IMR-90 (cell line): ENCODE results near the gene NDUFS5. TPM values are rescaled to one million over a fixed set of nuclear protein-coding genes. Genes with fewer than 3 reads are reported as not detected.

Source experiments
- ATAC-seq: fragments of 200-7000 bp; cut with Tn5 transposase; 2 replicates; pipeline ENCODE4 v1.9.1; 2020; ENCODE audit warnings: low read depth, mild to moderate bottlenecking, moderate library complexity
- BruUV-seq: library from RNA; stranded (reverse); fragments of 400-500 nt; replicated peaks from 2 replicates; lab custom pipeline; 2021; lab: Mats Ljungman, UMichigan
- CTCF ChIA-PET: fragments of 300-600 bp; formaldehyde crosslinking; extraction: SDS; loops from one replicate; lab custom pipeline; 2021; ENCODE audit warnings: antibody characterized with exemption; lab: Yijun Ruan, JAX
- POLR2A ChIA-PET: fragments of 300-600 bp; sonication (Branson Sonifier 250); formaldehyde crosslinking; loops from one replicate; lab custom pipeline; 2022; ENCODE audit warnings: antibody characterized with exemption; ENCODE audit not compliant: unreplicated experiment; lab: Charles Lee
- DNase-seq: peaks from one replicate; pipeline ENCODE4 v3.0.0; 2013
- H2AFZ ChIP-seq: replicated peaks from 2 replicates; pipeline ENCODE3; 2013; ENCODE audit warnings: low read length, mild to moderate bottlenecking; ENCODE audit not compliant: poor library complexity
- H2AK5ac ChIP-seq: 2 replicates; pipeline ENCODE4 v1.6.1; 2013; ENCODE audit warnings: low read depth, low read length, inconsistent platforms
- H2AK9ac ChIP-seq: replicated peaks from 2 replicates; pipeline ENCODE3; 2013; ENCODE audit warnings: mild to moderate bottlenecking, low read depth, low read length, moderate library complexity; ENCODE audit not compliant: poor library complexity
- H2BK120ac ChIP-seq: 2 replicates; pipeline ENCODE4 v1.6.1; 2013; ENCODE audit warnings: low read depth, low read length, inconsistent platforms
- H2BK15ac ChIP-seq: 3 replicates; pipeline ENCODE4 v1.6.1; 2013; ENCODE audit warnings: low read depth, low read length, inconsistent platforms
- H2BK20ac ChIP-seq: 2 replicates; pipeline ENCODE4 v1.6.1; 2013; ENCODE audit warnings: low read depth, mild to moderate bottlenecking, inconsistent platforms, low read length, moderate library complexity
- H2BK5ac ChIP-seq: 2 replicates; pipeline ENCODE4 v1.6.1; 2013; ENCODE audit warnings: mild to moderate bottlenecking, low read depth, low read length, inconsistent platforms; ENCODE audit not compliant: poor library complexity, severe bottlenecking
- H3K14ac ChIP-seq: replicated peaks from 2 replicates; pipeline ENCODE4 v1.6.1; 2013; ENCODE audit warnings: low read depth, low read length, inconsistent platforms
- H3K18ac ChIP-seq: 2 replicates; pipeline ENCODE4 v1.6.1; 2013; ENCODE audit warnings: low read depth, low read length, control low read depth
- H3K23ac ChIP-seq: 2 replicates; pipeline ENCODE4 v1.6.1; 2013; ENCODE audit warnings: low read depth, low read length, inconsistent platforms
- H3K27ac ChIP-seq: 2 replicates; pipeline ENCODE4 v1.5.1; 2013; ENCODE audit warnings: mild to moderate bottlenecking, control low read depth, low read length; ENCODE audit not compliant: insufficient read depth
- H3K27me3 ChIP-seq: 2 replicates; pipeline ENCODE4 v1.6.1; 2013; ENCODE audit warnings: low read length; ENCODE audit not compliant: control insufficient read depth, insufficient read depth
- H3K36me3 ChIP-seq: 2 replicates; pipeline ENCODE4 v1.6.1; 2013; ENCODE audit warnings: low read length, mixed read lengths; ENCODE audit not compliant: control insufficient read depth, insufficient read depth
- H3K4ac ChIP-seq: 2 replicates; pipeline ENCODE4 v1.6.1; 2013; ENCODE audit warnings: low read depth, low read length, inconsistent platforms
- H3K4me1 ChIP-seq: 2 replicates; pipeline ENCODE4 v1.6.1; 2013; ENCODE audit warnings: low read length, mixed read lengths; ENCODE audit not compliant: control insufficient read depth, insufficient read depth
- H3K4me2 ChIP-seq: 2 replicates; pipeline ENCODE4 v1.6.1; 2013; ENCODE audit warnings: low read depth, mild to moderate bottlenecking, control low read depth, low read length, moderate library complexity
- H3K4me3 ChIP-seq: 2 replicates; pipeline ENCODE4 v1.5.1; 2013; ENCODE audit warnings: low read depth, mild to moderate bottlenecking, control low read depth, low read length, moderate library complexity; ENCODE audit not compliant: insufficient read depth
- H3K56ac ChIP-seq: 2 replicates; pipeline ENCODE4 v1.6.1; 2013; ENCODE audit warnings: low read length, inconsistent platforms; ENCODE audit not compliant: insufficient read depth; ENCODE audit errors: extremely low read depth
- H3K79me1 ChIP-seq, 2 experiments: 2 replicates each; pipeline ENCODE4 v1.6.1; 2013; ENCODE audit warnings: low read length in 2 of 2, inconsistent platforms in 1 of 2, low read depth in 1 of 2
- H3K9ac ChIP-seq: 2 replicates; pipeline ENCODE4 v1.6.1; 2013; ENCODE audit warnings: low read depth, low read length, control low read depth
- H3K9me1 ChIP-seq: 2 replicates; pipeline ENCODE4 v1.6.1; 2013; ENCODE audit warnings: low read length, inconsistent platforms; ENCODE audit not compliant: insufficient read depth
- H3K9me3 ChIP-seq: 2 replicates; pipeline ENCODE4 v1.6.1; 2013; ENCODE audit warnings: low read length; ENCODE audit not compliant: control insufficient read depth, insufficient read depth
- H4K20me1 ChIP-seq: 2 replicates; pipeline ENCODE4 v1.6.1; 2013; ENCODE audit warnings: low read length, inconsistent platforms; ENCODE audit not compliant: insufficient read depth
- H4K5ac ChIP-seq: 2 replicates; pipeline ENCODE4 v1.6.1; 2013; ENCODE audit warnings: mild to moderate bottlenecking, low read depth, low read length, control low read depth
- H4K8ac ChIP-seq, 2 experiments: 2 replicates each; pipeline ENCODE4 v1.6.1; 2013; ENCODE audit warnings: low read depth in 2 of 2, low read length in 2 of 2, control low read depth in 1 of 2, inconsistent platforms in 1 of 2
- H4K91ac ChIP-seq: 2 replicates; pipeline ENCODE4 v1.6.1; 2013; ENCODE audit warnings: low read depth, low read length, inconsistent platforms; ENCODE audit not compliant: insufficient read depth
- BHLHE40 ChIP-seq: fragments of 150-350 bp; IDR thresholded peaks from 2 replicates; pipeline ENCODE4 v1.6.1; 2016; ENCODE audit warnings: mild to moderate bottlenecking, low read depth, low read length
- CEBPB ChIP-seq: IDR thresholded peaks from 2 replicates; pipeline ENCODE4 v1.6.1; 2012; ENCODE audit warnings: low read depth, low read length, improper control_type of control experiment
- CHD1 ChIP-seq: IDR thresholded peaks from 2 replicates; pipeline ENCODE4 v1.6.1; 2012; ENCODE audit warnings: low read depth, low read length, improper control_type of control experiment
- CTCF ChIP-seq: conservative IDR thresholded peaks from 2 replicates; pipeline ENCODE4 v1.5.1; 2012; ENCODE audit warnings: mild to moderate bottlenecking, low read depth, low read length, improper control_type of control experiment
- ELK1 ChIP-seq: fragments of 150-350 bp; IDR thresholded peaks from 2 replicates; pipeline ENCODE4 v1.6.1; 2016; ENCODE audit warnings: low read depth, mild to moderate bottlenecking, low read length, moderate library complexity, borderline replicate concordance
- FOS ChIP-seq: fragments of 150-350 bp; IDR thresholded peaks from 2 replicates; pipeline ENCODE4 v1.6.1; 2016; ENCODE audit warnings: low read depth, low read length
- MAFK ChIP-seq: IDR thresholded peaks from 2 replicates; pipeline ENCODE4 v1.6.1; 2012; ENCODE audit warnings: low read depth, low read length, improper control_type of control experiment
- MAZ ChIP-seq: IDR thresholded peaks from 2 replicates; pipeline ENCODE4 v1.6.1; 2012; ENCODE audit warnings: low read depth, mild to moderate bottlenecking, low read length, improper control_type of control experiment, moderate library complexity, borderline replicate concordance
- MXI1 ChIP-seq: IDR thresholded peaks from 2 replicates; pipeline ENCODE4 v1.6.1; 2012; ENCODE audit warnings: low read depth, mild to moderate bottlenecking, low read length, moderate library complexity, borderline replicate concordance
- NFE2L2 ChIP-seq: fragments of 150-350 bp; IDR thresholded peaks from 2 replicates; pipeline ENCODE4 v1.6.1; 2016; ENCODE audit warnings: low read depth, mild to moderate bottlenecking, low read length
- POLR2A ChIP-seq: IDR thresholded peaks from 2 replicates; pipeline ENCODE4 v1.6.1; 2012; ENCODE audit warnings: mild to moderate bottlenecking, low read depth, low read length
- RAD21 ChIP-seq: IDR thresholded peaks from 2 replicates; pipeline ENCODE4 v1.6.1; 2012; ENCODE audit warnings: low read length, improper control_type of control experiment
- RCOR1 ChIP-seq: IDR thresholded peaks from 2 replicates; pipeline ENCODE4 v1.6.1; 2012; ENCODE audit warnings: mild to moderate bottlenecking, low read length, improper control_type of control experiment; ENCODE audit not compliant: insufficient replicate concordance
- RFX5 ChIP-seq: IDR thresholded peaks from 2 replicates; pipeline ENCODE4 v1.8.0; 2012; ENCODE audit warnings: low read depth, mild to moderate bottlenecking, low read length, moderate library complexity
- SMC3 ChIP-seq: fragments of 150-350 bp; IDR thresholded peaks from 2 replicates; pipeline ENCODE4 v1.6.1; 2016; ENCODE audit warnings: low read depth, mild to moderate bottlenecking, antibody characterized with exemption, low read length, moderate library complexity
- USF2 ChIP-seq: fragments of 150-350 bp; IDR thresholded peaks from 2 replicates; pipeline ENCODE4 v1.6.1; 2017; ENCODE audit warnings: mild to moderate bottlenecking, antibody characterized with exemption, low read length, low read depth
- WGBS, 2 experiments: methylation state at CpG; one replicate each; pipeline versions ENCODE4 v1.1.5 to v1.1.7; 2013; ENCODE audit warnings: missing lambda C conversion rate in 2 of 2; ENCODE audit not compliant: insufficient read length in 1 of 2; ENCODE audit errors: extremely low coverage in 2 of 2; 5-methylcytosine and 5-hydroxymethylcytosine counted together
- dilution Hi-C: fragments of 300-500 bp; cut with HindIII; formaldehyde crosslinking; loops from one replicate; pipeline ENCODE4 v1.14.3; 2018; ENCODE audit warnings: low sequenced_read_pairs; ENCODE audit not compliant: unreplicated experiment
- in situ Hi-C: fragments of 300-500 bp; cut with MboI; formaldehyde crosslinking; loops from 3 replicates; pipeline ENCODE4 v1.14.3; 2019; ENCODE audit warnings: low sequenced_read_pairs, inconsistent platforms, mixed read lengths
- intact Hi-C: fragments of 100-400 bp; cut with micrococcal nuclease; formaldehyde crosslinking; loops from 2 replicates; pipeline ENCODE4 v1.10.0; 2022
- polyA plus RNA-seq, 3 experiments: library from polyadenylated mRNA; depleted of rRNA; stranded (reverse); fragments of >200 nt; gene quantifications; 2 replicates each; pipeline ENCODE4 v1.2.3, GENCODE V29; 2012; ENCODE audit warnings: low replicate concordance in 1 of 3
- total RNA-seq: library from RNA; depleted of rRNA; stranded (reverse); fragments of >200 nt; gene quantifications from 2 replicates; pipeline ENCODE4 v1.2.3, GENCODE V29; 2012

Gene NDUFS5
- total and polyA plus RNA-seq, 2 of the 4 experiments (the other 2 are of a cell fraction): 645 to 1,092 TPM

- Histone ChIP-seq H3K27me3 (no peaks in the 10 kb centered on the region), H2AK9ac (peak overlapping the region; percentile 29), H3K14ac (no peak overlapping the region), H3K9ac (no peak overlapping the region), H2BK15ac (no peak overlapping the region), H3K4ac (no peak overlapping the region), H4K5ac (no peak overlapping the region), H2AFZ (no peak overlapping the region), H3K27ac (no peak overlapping the region), H3K23ac (no peak overlapping the region), H3K18ac (no peak overlapping the region), H3K36me3 (peaks cover 18% of the 10 kb centered on the region), H2AK5ac (no peak overlapping the region), H2BK5ac (no peak overlapping the region), H3K56ac (no peak overlapping the region), H3K4me3 (no peak overlapping the region), H3K9me3 (no peaks in the 10 kb centered on the region), H2BK20ac (no peak overlapping the region), H3K4me2 (no peak overlapping the region), H3K4me1 (no peaks in the 10 kb centered on the region; the same call in 1 of the 2 replicates), H3K79me1 (no peaks in the 10 kb centered on the region), H2BK120ac (no peak overlapping the region), H4K8ac (no peak overlapping the region), H3K9me1 (peaks cover 12% of the 10 kb centered on the region), H4K91ac (no peak overlapping the region), H4K20me1 (no peaks in the 10 kb centered on the region)
- 100% methylated on average over 2 of the region's 6 CpGs; no CpG with 5 or more reads in 1 of the 2 experiments for whole genome bisulfite sequencing, 2 experiments
- intact Hi-C loops (no loop called here), dilution Hi-C loops (no loop called here), in situ Hi-C loops (no loop called here)
- no peak for ATAC-seq
- TF ChIP-seq USF2 (no peak), CTCF (no peak), SMC3 (no peak), RAD21 (no peak), FOS (no peak), RFX5 (no peak), CEBPB (no peak), BHLHE40 (no peak), POLR2A (no peak), NFE2L2 (no peak), MXI1 (no peak), MAZ (no peak), MAFK (no peak), CHD1 (no peak), ELK1 (no peak), RCOR1 (no peak)
- ChIA-PET POLR2A (no interaction called here), CTCF (no interaction called here)
- no TSS peak for BruUV-seq
- no peak for DNase-seq
These were observed 20.6 kb downstream of the NDUFS5 start for GRCh38 chr1:39046613-39047210.
